Rectal smooth muscle tissue (tissue), 1 donor: Measurements from ENCODE around the gene SETD5.

Experiments
- H3K27ac ChIP-seq: one replicate; pipeline ENCODE4 v1.7.0; 2013; ENCODE audit warnings: low read depth, low read length, inconsistent platforms
- H3K27me3 ChIP-seq: one replicate; pipeline ENCODE4 v1.7.0; 2013; ENCODE audit warnings: low read length; ENCODE audit not compliant: control insufficient read depth, insufficient read depth
- H3K36me3 ChIP-seq: one replicate; pipeline ENCODE4 v1.7.0; 2013; ENCODE audit warnings: low read length; ENCODE audit not compliant: control insufficient read depth, insufficient read depth
- H3K4me1 ChIP-seq: one replicate; pipeline ENCODE4 v1.7.0; 2013; ENCODE audit warnings: low read length; ENCODE audit not compliant: control insufficient read depth, insufficient read depth
- H3K4me3 ChIP-seq: one replicate; pipeline ENCODE4 v1.7.0; 2013; ENCODE audit warnings: low read length
- H3K9ac ChIP-seq: one replicate; pipeline ENCODE4 v1.7.0; 2013; ENCODE audit warnings: low read length

The SETD5 gene

DNA sequence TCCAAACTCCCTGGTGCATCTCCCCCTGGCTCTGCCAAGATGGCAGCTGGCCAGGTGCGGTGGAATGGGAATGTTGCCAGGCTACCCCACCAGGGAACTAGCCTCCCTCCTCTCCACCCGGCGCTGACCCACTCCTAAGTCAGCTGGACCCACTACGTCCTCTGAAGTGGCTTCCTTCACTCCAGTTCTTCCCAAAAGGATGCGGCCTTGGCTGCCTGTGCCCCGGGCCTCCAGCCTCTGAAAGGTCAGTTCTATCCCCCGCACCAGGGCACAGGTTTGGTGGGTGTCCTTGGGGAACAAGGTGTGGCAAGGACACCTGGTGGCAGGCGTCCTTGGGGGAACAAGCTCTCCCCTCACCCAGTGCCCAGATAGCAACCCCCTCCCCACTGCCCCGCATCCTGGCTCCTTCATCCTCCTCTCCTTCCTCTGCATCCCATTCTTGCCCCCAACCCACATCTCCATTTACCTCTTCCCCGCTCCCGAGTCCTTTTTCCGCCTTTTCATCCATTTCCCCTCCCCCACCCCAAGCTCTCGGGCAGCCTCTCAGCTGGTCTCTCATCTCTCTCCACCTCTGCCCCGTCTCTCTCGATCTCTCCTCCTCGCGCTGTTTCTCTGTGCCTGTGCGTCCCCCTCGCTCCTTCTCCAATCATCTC, 102.2 kb downstream of the SETD5 start:
- no peak overlapping the region for H3K9ac ChIP-seq
- no peak overlapping the region for H3K4me3 ChIP-seq
- peaks cover 15% of the 10 kb centered on the region for H3K27me3 ChIP-seq
- H3K36me3 ChIP-seq, result no peaks in the 10 kb centered on the region
- H3K4me1 ChIP-seq, result no peaks in the 10 kb centered on the region
- H3K27ac ChIP-seq, result no peak overlapping the region

DNA sequence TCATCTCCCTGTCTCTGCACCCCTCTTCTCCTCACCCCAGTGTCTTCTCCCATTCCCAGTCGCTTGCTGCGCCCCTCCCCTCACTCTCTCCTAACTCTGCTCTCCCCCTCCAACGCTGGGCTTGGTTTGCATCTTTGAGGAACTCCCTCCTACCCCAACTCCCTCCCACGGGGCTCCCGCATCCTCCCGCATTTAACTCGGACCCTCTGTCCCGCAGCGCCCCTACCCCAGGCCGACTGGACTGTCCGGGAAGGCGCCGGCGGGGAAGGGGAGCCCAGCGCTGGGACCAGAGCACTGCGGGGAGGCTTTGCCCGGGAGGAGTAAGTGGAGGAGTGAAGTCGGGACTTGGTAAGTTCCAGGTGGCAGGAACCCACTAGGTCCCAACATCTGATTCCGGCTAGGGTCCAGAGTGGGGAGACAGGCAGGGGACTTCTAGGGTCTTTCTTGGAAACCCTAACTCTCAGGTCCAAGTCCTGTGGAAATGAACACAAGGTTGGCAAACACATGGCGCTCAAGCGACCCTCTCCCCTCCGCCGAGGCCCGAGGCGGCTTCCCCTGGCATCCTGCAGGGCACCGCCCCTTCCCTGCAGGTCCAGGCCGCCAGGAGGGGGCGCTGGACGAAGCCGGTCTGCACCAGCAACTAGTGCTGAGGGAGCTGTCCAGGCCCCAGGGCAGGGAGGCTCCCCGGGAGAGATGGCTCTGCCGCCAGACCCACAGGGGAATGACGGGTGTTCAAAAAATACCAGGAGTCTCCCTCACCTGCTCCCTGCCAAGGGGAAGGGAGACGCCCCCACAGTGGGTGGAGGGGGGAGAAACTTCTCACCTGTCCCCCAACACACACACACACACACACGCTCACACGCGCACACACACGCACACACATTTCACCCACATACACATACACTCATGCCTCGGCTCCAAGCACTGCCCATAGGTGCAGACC, 103.0 kb downstream of the SETD5 start:
- H3K9ac ChIP-seq, result no peak overlapping the region
- no peak overlapping the region for H3K4me3 ChIP-seq
- H3K27me3 ChIP-seq, result peaks cover 15% of the 10 kb centered on the region
- no peaks in the 10 kb centered on the region for H3K4me1 ChIP-seq
- no peaks in the 10 kb centered on the region for H3K36me3 ChIP-seq
- no peak overlapping the region for H3K27ac ChIP-seq

DNA sequence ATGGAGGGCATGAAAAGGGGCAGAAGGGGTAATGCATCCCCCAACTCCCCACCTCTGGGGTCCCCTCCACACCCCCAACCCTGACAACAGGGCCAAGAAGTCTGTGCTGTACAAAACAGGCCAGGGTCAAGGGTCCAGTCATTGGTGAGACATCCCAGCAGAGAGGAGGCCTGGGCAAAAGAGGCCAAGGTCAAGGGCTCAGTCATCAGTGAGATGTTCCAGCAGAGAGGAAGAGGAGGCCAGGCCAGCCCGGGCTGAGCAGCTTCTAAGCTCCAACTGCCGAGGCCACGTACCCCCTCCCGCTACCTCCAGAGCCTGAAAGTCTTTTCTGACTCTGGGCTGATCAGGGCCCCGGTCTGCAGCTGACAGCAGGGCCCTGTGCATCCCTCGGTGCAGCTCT, 103.8 kb downstream of the SETD5 start:
- Histone ChIP-seq H3K27me3 (peaks cover 15% of the 10 kb centered on the region), H3K9ac (no peak overlapping the region)

DNA sequence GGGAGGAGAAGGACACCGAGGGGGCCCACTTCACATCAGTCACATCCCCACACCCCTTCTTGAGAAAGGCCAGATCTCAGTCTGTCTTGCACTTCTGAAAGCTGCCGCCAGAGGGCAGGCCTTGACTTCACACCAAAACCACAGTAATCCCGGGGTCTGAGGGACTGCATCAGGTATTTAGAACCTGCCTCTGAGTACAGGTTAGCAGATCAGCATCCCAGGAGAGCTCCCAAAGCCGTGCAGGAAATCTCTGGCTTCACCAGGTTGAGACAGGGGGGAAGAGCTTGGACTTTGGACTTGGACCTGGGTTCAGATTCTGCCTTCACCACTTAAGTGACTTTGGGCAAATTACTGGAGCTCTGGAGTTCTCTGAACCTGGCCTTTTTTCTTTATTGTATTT, 105.9 kb downstream of the SETD5 start:
- no peak overlapping the region for H3K9ac ChIP-seq
- no peaks in the 10 kb centered on the region for H3K4me1 ChIP-seq
- H3K27ac ChIP-seq, result no peak overlapping the region
- peaks cover 15% of the 10 kb centered on the region for H3K27me3 ChIP-seq
- H3K36me3 ChIP-seq, result no peaks in the 10 kb centered on the region
- H3K4me3 ChIP-seq, result no peak overlapping the region

More for the DNA sequence above, 103.8 kb downstream of the SETD5 start:
- no peak overlapping the region for H3K27ac ChIP-seq
- no peak overlapping the region for H3K4me3 ChIP-seq
- no peaks in the 10 kb centered on the region for H3K4me1 ChIP-seq
- H3K36me3 ChIP-seq, result no peaks in the 10 kb centered on the region

DNA sequence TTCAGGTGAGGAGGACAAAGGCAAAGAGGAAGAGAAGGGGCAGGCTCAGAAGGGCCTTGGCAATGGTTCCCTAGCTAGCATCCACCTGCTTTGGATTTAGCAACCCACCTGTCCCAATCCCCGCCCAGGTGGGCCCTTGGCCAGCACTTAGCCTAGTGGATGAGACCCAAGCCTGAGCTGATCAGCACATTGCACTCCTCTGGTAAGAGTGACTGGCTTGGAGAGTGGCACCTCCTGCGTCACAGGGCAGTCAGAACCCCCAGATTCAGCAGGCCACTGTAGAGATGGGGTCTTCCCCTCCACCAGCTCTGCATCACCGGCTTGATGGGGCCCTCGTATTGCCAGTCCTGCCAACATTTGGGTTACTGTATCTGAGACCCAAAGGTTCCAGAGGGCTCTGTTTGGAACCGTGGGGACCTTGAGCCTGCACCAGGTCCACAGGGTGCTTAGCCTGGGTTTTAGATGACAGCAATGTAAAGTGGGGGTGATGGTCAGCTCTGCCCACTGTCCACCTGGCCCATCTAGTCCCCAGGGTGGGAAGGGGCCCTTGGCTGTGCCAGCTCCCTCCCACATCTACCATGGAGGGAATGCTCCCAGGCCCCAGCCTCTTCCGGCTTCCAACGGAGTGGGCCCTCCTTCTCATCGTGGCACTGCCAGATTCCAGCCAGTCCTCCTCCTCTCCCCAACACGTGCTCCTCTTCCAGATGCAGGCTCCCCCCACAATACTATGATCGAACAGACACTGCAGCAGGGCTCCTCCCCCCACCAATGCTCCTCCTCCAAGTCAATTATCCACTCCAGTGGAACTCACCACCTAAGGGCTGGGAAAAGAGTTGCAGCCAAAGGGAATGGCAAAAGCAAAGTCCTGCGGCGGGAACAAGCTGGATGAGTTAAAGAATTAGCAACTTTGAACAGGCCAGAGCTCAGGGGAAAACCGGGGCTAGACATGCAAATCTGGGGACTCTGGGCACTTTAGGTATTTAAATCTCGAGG, 110.5 kb downstream of the SETD5 start:
- Histone ChIP-seq H3K4me3 (no peak overlapping the region), H3K27ac (no peak overlapping the region), H3K4me1 (no peaks in the 10 kb centered on the region), H3K9ac (no peak overlapping the region), H3K36me3 (no peaks in the 10 kb centered on the region), H3K27me3 (no peaks in the 10 kb centered on the region)

DNA sequence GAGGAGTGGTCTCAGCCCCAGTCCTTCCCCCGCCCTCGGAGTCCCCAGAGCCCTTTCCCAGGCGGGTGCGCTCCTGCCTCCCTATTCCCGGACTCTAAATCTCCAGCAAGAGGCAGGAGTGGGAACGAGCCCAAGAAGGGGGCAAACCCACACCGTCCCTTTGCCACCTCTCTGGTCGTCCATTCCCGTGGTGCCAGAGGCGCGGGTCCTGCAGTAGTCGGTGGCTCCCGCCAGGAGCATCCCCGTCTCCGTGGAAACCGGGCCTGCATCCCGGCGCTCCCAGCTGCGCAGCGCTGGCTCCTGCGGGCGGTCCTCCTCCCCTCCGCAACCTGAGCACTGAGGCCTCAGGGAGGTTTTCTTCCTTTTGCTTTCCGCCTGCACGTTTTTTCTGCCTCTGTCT, 111.4 kb downstream of the SETD5 start:
- no peaks in the 10 kb centered on the region for H3K36me3 ChIP-seq
- H3K27me3 ChIP-seq, result no peaks in the 10 kb centered on the region
- no peak overlapping the region for H3K27ac ChIP-seq
- no peak overlapping the region for H3K4me3 ChIP-seq
- no peak overlapping the region for H3K9ac ChIP-seq
- no peaks in the 10 kb centered on the region for H3K4me1 ChIP-seq

DNA sequence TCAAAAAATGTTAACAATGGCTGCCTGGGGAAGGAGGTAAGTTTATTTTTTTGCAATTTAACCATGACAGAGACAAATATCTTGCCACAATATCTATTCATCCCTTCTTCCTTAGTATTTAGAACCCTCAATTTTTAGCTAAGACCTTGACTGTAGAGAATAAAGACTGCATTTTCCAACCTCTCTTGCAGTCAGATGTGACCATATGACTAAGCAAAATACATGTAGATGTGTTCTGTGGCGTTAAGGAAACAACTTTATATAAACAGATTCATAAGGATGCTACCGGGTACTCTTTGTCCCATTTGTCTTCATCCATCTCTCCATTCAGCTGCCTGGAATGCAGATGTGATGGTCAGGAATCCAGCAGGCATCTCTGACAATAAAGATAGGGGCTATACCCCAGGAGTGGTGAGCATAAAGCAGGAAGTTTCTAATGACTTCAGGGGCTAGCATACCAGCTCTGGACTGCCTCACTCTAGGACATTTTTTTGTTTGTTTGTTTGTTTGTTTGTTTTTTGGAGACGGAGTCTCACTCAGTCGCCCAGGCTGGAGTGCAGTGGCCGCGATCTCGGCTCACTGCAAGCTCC, 115.1 kb downstream of the SETD5 start:
- H3K9ac ChIP-seq, result no peak overlapping the region
- H3K27me3 ChIP-seq, result no peaks in the 10 kb centered on the region
- H3K4me3 ChIP-seq, result no peak overlapping the region
- no peaks in the 10 kb centered on the region for H3K4me1 ChIP-seq
- no peaks in the 10 kb centered on the region for H3K36me3 ChIP-seq
- H3K27ac ChIP-seq, result no peak overlapping the region

DNA sequence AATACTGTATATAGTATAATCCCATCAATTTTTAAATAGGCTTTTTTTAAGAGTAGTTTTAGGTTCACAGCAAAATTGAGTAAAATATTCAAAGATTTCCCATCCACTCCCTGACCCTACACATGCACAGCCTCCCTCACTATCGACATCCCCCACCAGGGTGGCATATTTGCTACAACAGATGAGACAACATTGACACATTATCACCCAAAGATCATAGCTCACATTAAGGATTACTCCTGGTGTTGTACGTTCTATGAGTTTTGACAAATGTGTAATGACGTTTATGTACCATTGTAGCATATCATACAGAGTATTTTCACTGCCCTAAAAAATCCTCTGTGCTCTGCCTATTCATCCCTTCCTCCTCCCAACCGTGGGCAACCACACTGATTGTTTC, 116.9 kb downstream of the SETD5 start:
- Histone ChIP-seq H3K27ac (no peak overlapping the region), H3K4me1 (no peaks in the 10 kb centered on the region), H3K36me3 (no peaks in the 10 kb centered on the region), H3K4me3 (no peak overlapping the region), H3K9ac (no peak overlapping the region), H3K27me3 (no peaks in the 10 kb centered on the region)

DNA sequence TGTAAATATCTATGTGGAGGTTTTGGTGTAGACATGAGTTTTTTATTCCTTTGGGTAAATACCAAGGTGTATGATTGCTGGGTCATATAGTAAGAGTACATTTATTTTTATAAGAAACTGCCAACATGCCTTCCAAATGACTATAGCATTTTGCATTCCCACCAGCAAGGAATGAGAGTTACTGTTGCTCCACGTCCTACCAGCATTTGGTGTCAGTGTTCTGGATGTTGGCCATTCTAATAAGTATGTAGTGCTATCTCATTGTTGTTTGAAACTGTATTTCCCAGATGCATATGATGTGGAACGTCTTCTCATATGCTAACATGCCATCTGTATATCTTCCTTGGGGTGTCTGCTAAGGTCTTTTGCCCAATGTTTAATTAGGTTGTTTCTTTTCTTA, 117.5 kb downstream of the SETD5 start:
- no peak overlapping the region for H3K4me3 ChIP-seq
- H3K27ac ChIP-seq, result no peak overlapping the region
- H3K27me3 ChIP-seq, result no peaks in the 10 kb centered on the region
- no peaks in the 10 kb centered on the region for H3K4me1 ChIP-seq
- no peak overlapping the region for H3K9ac ChIP-seq
- no peaks in the 10 kb centered on the region for H3K36me3 ChIP-seq

DNA sequence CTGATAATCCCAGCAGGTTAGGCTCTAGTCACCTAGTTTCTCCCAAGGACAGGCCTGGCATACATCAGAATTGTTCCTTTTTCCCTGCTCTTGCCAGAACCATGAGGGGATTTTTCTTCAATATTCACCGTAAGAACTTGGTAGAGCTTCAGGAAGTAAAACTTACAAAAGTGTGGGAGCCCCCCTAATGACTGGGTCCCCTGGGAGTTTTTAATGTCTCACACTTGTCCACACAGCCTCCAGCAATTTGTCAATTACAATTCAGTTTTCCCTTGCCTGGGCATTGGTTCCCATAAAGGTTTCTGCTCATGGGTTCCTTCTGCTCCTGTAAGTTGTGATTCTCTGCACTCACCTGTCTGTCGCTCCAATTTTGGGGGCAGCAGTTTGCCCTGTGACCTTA, 127.7 kb downstream of the SETD5 start:
- Histone ChIP-seq H3K9ac (no peak overlapping the region), H3K27ac (no peak overlapping the region), H3K4me1 (no peaks in the 10 kb centered on the region), H3K27me3 (no peaks in the 10 kb centered on the region), H3K36me3 (no peaks in the 10 kb centered on the region), H3K4me3 (no peak overlapping the region)
